Measurements from ENCODE around the gene MAVS.
A peak's percentile ranks its signal among the peaks of the same experiment; 100 is the strongest.
"Not testable (repeated sequence)": the region's sequence is repeated elsewhere in the genome, so short reads cannot be mapped to it uniquely, and the experiment has no call there.

The MAVS gene

DNA sequence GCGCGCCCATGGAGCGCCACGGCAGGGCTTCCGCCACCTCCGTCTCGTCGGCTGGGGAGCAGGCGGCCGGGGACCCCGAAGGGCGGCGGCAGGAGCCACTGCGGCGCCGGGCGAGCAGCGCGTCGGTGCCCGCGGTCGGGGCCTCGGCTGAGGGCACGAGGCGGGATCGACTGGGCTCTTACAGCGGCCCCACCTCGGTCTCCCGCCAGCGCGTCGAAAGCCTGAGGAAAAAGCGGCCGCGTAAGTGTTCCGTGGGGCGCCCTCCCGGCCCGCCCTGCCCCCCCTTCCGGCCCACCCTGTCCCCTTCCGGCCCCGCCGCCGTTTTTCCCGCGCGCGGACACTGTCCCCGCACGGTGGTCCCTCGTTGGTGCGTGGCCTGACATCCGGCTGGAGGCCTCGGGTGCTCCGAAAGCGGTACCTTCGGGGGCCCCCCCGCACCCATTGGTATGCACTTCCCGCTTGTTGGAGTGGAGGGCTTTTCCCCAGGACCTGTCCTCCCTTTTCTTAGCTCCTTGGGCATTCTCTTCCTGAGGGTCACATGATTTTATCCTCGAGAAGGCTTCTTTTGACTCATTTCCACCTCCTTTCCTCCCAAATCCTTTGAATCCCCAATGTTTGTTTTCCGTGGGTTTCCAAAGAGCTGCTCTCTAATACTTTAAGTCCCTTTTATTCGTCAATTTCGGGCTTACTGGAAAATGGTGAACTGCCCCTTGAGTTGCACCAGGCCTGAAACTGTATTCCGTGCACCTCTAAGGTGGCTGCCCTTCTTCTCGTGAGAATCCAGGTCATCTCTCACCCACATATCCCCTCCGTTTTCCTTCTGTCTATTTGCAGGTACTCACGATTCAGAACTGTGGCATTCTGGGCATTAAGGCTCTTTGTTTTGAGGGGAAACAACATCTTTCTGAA lies 43.1 kb downstream of the MAVS start:
- DNase-seq: peak in 1 of 2 experiments; percentile 40

DNA sequence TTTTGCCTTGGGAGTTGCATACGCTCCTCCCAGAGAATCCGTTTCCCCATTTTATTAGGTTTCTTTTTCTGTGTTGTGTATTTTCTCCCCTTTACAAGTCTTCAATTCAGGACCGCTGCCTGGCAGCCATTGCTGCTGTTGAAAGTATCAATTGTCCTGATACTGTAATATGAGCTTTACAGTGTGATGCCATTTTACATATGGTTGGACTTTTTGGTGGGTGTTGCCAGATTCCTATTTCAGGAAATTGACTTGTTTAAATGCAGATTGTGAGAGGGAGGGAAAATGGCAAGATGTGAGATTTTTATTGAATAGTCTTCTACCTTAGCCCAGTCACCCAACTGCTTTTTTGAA lies 43.7 kb downstream of the MAVS start:
- no peak for DNase-seq

DNA sequence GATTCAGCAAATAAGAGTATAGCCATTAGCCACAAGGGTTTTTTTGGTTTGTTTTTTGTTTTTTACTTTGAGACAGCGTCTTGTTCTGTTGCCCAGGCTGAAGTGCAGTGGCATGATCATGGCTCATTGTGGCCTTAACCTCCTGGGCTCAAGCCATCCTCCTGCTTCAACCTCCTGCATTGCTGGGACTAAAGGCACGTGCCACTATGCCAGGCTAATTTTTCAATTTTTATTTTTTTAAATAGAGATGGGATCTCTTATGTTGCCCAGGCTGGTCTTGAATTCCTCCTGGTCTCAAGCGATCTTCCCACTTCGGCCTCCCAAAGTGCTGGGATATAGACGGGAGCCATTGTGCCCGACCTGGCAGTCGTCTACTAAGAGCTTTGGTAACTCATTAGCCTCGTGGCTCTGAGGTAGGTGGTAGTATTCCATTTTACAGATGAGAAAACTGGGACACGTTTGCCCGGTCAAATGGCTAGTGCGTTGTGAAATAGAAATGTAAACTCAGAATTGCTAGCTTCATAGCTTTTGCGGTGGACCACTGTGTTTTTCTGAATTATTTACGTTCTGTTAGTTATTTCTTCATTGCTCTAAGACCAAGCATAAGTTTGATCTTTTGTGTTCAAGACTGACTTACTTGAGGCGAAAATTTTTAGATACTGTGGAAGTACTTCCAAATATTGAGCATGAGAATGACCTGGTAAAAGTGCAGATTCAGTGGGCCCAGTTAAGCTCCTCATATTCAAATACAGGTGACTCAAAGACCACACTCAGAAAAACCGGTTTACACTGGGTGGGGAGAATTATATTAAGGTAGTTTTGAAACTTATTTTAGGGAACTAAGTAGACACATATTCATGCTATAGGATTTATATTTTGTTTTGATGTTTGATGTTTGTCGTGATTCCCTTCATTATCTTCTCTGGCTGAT lies 44.6 kb downstream of the MAVS start:
- DNase-seq: no peak

DNA sequence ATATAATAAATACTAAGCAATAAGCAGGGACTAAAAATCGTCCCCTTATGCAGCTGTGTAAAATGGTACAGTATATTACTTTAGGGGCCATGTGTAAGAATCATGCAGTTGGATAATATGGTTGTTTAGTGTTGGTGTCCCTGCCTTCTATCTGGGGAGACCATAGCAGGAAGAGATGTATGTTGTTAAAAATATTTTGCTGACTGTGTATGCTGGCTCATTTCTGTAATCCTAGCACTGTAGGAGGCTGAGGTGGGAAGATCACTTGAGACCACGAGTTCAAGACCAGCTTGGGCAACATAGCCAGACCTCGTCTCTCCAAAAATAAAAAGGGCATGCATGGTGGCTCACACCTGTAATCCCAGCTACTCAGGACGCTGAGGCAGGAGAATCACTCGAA lies 48.2 kb downstream of the MAVS start:
- DNase-seq: no peak

DNA sequence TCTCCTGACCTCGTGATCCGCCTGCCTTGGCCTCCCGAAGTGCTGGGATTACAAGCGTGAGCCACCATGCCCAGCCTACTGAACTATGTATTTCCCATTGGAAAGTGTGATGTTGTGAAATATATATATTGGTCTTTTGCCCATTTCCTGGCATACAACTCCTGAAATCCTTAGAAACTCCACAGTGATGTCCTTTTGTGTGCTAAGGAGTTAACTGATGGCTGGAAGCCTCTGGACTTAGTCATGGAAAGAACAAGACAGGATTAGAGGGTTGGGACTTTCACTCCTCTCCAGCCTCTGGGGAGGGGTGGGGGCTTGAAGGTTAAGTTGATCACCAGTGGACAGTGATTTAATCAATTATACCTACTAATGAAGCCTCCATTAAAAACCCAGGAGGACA lies 49.7 kb downstream of the MAVS start:
- DNase-seq: no peak

DNA sequence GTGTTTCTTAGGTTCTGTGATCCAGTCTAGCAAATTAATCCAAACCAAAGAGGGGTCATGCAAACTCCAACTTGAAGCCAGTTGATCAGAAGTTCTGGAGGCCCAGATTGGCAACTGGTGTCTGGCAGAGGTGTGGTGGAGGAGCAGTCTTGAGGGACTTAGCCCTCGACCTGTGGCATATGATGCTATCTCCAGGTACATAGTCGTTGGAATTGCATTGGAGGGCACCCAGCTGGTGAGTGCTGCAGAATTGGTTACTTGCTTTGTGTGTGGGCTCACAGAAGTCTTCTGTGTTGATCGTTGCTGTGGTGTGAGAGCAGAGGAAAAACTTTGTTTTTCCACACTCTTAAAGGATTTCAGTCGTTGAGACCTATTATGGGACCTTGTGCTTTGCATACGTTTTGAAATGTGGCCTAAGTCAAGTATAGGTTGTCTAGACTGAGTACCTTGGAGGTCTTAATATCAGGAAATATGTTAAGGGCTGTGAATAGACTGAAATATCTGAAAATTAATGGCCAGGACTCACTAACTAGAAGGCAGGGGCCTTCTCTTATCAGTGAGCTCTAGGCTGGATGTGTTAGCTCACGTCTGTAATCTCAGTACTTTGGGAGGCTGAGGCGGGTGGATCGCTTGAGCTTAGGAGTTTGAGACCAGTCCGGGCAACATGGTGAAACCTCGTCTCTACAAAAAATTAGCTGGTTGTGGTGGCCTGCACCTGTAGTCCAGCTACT lies 50.4 kb downstream of the MAVS start:
- no peak for DNase-seq

DNA sequence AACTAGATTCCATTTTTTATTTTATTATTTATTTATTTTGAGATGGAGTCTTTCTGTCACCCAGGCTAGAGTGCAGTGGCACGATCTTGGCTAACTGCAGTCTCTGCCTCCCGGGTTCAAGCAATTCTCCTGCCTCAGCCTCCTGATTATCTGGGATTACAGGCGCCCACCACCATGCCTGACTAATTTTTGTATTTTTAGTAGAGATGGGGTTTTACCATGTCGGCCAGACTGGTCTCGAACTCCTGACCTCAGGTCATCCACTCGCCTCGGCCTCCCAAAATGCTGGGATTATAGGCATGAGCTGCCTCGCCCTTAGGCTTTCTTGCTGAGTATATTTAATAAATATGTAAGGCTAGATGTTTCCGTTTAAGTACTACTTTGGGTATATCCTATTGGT lies 51.5 kb downstream of the MAVS start:
- not testable (repeated sequence) for DNase-seq

DNA sequence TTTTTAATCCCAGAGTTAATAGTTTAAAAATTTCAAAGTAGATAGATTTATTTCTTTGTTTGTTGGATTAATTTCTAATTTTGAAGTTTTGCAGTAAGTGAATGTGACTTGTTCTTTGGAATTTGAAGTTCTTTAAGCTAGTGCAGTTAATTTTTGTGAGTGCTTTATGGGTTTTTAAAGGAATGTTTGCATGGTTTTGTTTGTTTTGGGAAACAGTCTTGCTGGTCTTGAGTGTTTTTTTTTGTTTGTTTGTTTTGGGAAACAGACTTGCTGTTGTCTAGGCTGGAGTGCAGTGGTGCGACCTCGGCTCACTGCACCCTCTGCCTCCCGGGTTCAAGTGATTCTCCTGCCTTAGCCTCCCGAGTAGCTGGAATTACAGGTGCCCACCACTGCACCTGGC lies 52.0 kb downstream of the MAVS start:
- no peak for DNase-seq

DNA sequence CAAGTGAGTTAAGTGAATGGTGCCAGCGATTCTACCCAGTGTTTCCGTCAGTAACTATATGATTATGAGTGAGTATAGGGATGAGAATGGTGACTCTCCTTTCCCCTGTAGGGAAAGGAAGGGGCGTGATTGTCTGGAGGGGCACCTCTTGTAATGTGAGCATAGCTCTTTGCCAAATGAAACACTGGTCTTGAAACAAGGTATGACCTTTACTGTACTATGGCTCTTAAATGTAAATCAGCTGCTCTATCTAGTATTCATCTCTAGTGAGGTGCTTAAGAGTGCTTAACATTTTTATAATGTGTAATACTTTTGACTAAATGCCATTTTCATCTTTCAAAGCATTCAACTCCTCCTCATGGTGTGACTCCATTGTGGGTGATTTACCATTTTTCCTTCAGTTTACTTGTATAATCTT lies 53.6 kb downstream of the MAVS start:
- no peak for DNase-seq

DNA sequence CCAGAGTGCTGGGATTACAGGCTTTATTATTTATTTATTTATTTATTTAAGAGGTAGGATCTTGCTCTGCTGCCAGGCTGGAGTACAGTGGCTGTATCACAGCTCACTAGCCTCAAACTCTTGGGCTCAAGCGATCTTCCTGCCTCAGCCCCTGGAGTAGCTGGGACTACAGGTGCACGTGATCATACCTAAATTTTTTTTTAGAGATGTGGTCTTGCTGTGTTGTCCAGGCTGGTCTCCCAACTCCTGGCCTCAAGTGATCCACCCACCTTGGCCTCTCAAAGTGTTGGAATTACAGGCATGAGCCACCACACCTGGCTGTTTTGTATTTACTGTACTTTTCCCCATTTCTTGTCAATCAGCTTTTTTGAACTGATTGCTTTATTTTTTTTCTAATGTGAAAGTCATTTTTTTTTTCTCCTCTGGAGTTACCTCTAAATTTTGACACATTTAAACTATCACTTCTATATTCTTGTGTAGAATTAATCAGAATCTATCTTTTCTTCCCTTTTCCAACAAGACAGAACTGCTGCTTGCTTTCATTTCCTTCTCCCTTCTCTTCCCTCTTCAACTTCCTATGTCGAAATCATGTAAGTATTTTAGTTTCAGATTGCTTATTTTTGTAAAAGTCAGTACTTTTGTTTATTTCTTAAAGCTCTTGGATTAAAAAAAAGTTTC lies 54.5 kb downstream of the MAVS start:
- DNase-seq: no peak

DNA sequence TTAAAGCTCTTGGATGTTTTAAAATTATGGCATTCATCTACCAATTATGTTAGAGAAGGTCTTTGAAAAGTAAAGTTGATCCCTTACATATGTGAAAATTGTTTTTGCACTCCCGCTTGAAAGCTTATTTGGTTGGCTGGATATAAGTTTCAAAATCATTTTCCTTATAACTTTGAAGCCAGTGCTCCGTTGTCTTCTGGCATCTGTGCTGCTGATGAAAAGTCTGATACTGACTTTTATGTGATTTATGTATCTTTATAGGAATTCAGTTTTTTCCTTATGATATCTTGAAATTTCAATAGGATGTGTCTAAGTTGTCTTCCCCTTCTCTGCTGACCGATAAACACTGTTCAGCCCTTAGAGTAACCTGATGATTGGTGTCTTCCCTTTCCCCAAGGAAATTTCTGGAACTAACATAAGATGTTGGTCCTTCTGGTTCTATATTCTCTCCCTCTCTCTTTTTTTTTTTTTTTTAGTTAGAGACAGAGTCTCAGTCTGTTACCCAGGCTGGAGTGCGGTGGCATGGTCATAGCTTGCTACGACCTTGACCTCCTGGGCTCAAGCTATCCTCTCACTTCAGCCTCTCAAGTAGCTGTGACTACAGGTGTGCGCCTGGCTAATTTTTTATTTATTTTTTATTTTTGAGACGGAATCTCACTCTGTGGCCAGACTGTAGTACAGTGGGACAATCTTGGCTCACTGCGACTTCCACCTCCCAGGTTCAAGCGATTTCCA lies 55.2 kb downstream of the MAVS start:
- DNase-seq: no peak

DNA sequence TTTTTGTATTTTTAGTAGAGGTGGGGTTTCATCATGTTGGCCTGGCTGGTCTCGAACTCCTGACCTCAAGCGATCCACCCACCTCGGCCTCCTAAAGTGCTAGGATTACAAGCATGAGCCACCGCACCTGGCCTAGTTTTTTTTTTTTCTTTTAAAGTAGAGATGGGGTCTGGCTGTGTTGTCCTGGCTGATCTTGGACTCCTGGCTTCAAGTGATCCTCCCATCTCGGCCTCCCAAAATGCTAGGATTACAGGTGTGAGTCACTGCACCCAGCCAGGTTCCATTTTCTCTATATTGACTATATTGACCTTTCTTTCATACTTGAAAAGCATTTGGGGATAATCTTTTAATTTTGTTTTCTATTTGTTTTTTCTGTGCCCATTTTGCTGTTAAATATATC lies 55.8 kb downstream of the MAVS start:
- no peak for DNase-seq

DNA sequence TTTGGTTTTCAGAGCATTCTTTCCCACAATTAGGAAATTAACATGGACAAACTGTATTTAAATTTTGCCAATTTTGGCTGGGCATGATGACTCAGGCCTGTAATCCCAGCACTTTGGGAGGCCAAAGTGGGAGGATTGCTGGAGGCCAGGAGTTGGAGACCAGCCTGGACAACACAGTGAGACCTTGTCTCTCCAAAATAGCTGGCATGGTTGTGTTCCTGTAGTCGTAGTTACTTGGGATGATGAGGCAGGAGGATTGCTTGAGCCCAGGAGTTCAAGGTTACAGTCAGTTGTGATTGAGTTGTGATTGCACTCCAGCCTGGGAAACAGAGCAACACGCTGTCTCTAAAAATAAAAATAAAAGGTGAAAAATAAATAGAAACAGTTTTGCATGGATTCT lies 57.6 kb downstream of the MAVS start:
- DNase-seq: no peak

DNA sequence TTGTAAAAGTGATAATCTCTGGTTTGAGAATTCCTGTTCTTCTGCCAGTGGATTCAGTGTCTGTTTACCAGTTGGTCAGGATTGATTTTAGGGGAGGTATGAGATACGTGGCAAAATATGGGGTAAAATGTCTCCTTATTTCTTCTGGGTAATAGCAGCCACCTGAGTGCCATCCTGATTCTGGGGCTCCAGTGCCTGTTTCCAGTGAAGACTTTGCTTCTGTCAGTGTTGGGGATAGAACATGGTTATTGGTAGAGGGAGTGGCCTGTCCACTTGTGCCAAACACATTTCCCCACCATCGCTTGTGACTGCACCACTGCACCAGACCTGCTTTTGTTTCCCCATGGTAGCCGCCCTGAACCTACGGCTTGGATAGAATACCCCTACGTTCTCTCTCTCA lies 58.2 kb downstream of the MAVS start:
- DNase-seq: no peak

DNA sequence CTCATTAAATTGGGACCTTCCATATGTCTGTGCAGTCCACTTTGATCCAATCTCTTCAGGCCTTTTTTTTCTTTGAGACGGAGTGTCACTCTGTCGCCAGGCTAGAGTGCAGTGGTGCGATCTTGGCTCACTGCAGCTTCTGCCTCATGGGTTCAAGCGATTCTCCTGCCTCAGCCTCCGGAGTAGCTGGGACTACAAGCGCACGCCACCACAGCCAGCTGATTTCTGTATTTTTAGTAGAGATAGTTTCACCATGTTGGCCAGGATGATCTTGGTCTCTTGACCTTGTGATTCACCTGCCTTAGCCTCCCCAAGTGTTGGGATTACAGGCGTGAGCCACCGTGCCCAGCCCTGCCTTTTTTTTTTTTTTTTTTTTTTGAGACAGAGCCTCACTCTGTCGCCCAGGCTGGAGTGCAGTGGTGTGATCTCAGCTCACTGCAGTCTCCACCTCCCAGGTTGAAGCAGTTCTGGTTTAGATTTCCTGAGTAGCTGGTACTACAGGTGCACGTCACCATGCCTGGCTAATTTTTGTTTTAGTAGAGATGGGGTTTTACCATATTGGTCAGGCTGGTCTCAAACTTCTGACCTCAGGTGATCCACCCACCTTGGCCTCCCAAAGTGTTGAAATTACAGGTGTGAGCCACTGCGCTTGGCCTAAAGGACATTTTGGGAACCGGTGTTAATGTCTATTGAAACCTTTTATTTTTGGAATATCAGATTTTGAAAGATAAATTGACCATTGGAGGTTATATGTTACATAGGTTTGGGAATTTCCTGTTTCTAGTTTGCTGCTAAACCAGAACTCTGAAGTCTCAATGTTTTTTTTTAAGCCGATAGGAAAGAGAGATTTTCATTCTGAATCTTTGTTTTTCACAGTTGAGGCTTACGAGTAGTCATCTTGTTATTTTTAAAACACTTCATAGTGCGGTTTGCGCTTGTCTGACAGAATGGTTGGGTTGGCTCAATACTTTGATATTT lies 60.4 kb downstream of the MAVS start:
- peak in 1 of 2 experiments; percentile 35 for DNase-seq

DNA sequence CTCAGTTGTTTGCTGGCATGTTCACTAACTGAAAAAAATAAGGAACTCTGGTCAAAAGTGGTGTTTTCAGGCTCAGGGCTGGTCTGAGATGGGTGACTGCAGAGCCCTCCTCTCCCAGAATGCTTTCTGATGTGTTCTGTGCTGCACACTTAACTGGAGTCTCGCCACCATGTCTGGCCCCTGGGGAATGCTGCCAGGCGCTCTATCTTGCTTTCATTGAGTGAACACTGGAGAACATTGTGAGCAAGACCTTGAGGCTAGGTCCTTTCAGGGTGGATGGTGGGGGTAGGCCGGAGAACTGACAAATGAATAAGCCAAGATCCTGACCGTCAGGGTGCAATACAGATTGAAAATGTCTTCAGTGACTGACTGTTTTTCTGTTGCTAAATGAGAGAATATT lies 62.0 kb downstream of the MAVS start:
- DNase-seq: no peak

DNA sequence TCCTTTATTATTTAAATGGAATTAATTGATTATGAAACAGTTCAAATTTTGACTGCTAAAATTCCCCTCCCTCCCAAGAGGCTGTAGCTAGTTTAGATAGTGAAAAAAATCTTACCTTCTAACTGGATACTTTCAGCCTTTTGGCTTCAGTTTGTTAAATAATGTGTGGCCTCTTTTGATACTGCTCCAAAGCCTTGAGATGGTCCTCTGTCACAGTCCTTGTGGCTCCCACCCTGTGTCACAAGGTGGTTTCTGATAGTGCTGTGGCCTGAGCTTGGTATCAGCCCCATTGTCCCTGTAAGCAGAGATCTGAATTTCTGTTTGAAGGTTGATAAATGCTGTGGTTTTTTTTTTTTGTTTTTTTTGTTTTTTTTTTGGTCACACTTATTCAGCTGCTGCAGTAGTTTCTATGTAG lies 63.3 kb downstream of the MAVS start:
- no peak for DNase-seq

DNA sequence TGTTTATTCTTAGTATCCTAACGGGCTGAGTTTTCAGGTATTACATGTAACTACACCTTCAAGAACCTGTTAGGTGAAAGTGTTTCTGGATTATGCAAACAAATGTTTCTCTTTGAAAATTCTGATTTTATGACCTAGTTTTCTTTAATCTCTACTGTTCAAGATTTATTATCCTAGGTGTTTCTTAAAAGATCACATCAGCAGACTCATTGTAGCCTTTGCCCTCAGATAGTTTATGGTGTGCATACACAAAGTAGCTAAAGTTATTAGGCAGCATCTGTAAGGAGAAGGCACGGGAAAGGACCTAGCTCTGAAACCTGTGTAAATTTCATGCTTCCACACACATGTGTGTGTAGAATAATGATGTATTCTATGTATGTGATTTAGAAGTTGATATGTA lies 64.2 kb downstream of the MAVS start:
- DNase-seq: no peak

DNA sequence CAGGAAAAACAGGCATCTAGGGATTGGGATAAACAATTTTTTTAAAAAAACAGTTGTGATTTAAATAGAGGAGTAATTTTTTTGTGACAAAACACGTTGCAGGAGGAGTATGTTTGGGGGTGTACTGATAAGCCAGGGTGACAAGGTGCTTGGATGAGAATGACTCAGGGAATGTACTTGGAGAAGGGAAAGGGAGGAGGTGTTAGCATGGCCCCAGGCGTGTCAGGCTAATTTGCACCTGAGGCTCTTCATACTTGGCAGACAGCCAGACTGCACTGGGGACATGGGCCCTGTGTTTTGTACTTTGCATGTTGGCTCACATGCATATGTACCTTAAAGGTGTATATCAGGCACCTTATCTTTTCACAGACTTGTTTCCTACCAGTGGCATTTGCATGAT lies 65.3 kb downstream of the MAVS start:
- DNase-seq: no peak

DNA sequence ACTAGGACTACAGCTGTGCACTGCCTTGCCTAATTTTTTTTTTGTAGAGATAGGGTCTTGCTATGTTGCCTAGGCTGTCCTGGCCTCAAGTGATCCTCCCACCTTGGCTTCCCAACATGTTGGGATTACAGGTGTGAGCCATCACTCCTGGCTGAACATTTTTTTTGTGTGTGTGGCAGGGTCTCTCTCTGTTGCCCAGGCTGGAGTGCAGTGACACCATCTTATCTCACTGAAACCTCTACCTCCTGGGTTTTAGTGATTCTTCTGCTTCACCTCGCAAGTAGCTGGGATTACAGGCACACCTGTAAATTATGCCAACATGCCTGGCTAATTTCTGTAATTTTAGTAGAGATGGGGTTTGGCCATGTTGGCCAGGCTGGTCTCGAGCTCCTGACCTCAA lies 67.8 kb downstream of the MAVS start:
- DNase-seq: no peak

DNA sequence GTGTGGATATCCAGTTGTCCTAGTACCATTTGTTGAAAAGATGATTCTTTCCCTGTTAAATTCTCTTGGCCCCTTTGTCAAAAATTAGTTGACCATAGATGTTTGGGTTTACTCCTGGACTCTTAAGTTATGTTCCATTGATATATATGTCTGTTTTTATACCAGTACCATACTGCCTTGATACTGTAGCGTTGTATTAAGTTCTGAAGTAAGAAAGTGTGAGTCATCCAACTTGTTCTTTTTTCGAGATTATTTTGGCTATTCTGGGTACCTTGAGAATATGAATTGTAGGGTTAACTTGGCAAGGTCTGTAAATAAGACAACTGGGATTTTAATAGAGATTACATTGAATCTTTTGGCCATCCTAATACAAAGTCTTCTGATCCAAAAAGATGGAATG lies 69.1 kb downstream of the MAVS start:
- DNase-seq: no peak

Measured in stimulated activated CD4-positive, alpha-beta T cell treated with anti-CD3 and anti-CD28 coated beads, Interleukin-4, amount 100 ng/mL, for 4 hours (primary cell).